NCI-H2171 (cell line): Measurements from ENCODE around the gene MOV10.
"Not testable (repeated sequence)": the region's sequence is repeated elsewhere in the genome, so short reads cannot be mapped to it uniquely, and the experiment has no call there.

ENCODE experiments used
- DNase-seq: peaks from one replicate; lab custom pipeline; 2025; lab: John Stamatoyannopoulos, UW

MOV10 gene

DNA sequence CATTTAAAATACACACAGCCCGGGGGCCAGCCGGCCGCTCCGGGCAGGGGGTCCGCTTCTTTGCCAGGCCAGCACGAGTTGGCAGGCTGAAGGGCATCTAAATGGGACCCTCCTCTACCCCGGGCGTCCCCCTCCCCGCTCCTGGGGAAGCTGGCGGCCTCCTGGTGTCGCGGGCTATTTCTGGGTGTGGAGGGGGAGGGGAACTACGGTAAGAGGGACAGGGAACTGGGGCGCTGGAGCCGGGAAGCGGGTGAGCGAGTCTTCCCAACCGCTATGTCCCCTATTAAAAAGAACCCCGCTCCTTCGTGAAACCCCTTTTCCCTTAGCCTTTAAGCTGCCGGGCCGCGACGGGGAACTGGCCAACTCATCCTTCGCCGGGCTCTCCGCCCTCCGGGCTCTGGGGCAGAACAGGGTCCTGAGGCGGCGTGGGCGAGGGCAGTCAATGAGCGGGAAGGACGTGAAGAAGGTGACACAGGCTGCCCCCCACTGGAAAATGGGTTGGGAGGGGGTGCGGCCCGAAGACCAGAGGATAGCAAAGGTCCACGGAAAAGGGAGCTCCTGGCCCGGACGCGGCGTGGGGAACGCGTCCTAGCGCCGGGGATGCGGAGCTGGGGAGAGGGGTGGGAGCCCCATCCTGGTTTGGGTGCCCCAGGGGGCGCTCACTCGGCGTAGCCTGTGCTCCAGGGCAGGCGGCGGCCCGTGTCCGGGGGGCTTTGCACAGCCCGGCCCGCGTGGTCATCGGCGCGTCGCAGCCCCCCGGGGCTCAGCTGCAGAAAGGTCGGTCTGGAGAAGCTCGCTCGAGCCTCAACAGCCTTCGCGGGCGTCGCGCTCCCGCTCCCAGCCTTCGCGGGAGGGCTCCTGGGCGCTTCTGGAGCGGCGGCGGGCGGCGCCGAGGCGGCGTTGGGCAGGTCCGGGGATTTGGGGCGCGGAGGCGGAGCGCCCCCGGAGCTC is 40.1 kb downstream of the MOV10 start:
- DNase-seq, result no peak

DNA sequence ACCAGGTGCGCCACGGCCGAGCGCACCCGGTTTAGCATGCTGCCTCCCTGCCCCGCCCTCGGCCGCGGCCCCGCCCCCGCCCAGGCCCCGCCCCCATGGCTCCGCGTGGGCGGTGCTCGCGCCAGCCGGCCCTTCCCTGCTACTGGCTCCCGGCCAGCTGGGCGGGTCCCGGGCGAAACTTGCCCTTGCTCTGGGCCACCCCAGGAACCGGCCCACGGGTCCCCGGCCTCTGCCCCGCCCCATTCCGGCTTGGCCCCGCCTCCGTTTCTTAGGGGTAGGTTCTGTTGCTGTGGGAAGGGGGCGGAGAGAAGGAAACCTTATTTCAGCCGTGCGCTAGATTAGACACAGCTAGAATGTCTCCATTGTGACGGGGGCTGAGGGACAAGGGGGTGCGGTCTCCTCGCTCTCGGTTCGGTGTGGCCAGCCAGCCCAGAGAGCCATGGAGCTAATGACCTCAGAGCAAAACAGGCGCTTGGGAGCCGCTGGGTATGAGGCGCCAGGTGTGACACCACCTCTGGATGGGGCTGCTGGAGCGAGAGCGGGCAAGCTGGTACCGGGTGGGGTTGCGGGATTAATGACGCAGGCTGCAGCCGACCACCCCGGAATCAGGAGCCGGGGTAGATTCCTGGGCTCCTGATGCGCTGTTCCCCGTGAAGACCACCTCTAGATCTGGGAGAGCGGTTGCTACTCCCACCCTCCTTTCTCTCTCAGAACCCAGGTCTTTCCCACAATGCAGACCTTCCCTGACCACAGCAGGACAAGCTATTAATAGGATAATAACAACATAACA is 41.0 kb downstream of the MOV10 start, which contains the start of gene PPM1J:
TSS of gene PPM1J (minus strand) at position 69 of the 790 bp plus-strand sequence. CDS start at position 38, 31 bp downstream.
- peak; percentile 80 for DNase-seq

DNA sequence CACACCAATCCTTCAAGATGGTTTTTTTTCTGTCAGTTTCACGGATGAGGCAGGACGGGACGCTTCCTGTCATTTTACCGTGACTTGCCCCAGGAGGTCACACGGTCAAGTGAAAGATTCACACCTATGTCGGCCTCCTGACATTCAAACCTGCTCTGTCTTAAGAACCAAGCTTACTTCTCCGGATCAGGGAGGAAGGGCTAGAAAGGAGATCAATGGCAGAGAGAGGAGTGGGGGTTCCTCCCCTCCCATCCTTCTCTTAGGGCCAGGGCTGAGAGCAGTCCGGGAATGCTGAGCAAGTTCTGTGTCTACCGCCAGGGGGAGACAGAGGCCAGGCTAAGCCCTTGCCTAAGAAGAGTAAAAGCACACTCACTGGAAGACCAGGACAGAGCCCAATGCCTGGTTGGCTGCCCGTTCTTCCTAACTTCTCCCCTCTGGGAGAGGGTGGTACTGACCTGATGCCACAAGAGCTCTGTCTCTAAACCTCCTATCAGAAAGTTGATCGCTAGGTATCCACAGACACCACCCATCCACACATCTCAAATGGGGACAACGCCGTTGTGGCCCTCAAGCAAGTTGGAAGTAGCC is 41.8 kb downstream of the MOV10 start:
- peak; percentile 73 for DNase-seq

- DNase-seq, result no peak
These were observed 42.9 kb downstream of the MOV10 start for GRCh38 chr1:112717263-112717873.

DNA sequence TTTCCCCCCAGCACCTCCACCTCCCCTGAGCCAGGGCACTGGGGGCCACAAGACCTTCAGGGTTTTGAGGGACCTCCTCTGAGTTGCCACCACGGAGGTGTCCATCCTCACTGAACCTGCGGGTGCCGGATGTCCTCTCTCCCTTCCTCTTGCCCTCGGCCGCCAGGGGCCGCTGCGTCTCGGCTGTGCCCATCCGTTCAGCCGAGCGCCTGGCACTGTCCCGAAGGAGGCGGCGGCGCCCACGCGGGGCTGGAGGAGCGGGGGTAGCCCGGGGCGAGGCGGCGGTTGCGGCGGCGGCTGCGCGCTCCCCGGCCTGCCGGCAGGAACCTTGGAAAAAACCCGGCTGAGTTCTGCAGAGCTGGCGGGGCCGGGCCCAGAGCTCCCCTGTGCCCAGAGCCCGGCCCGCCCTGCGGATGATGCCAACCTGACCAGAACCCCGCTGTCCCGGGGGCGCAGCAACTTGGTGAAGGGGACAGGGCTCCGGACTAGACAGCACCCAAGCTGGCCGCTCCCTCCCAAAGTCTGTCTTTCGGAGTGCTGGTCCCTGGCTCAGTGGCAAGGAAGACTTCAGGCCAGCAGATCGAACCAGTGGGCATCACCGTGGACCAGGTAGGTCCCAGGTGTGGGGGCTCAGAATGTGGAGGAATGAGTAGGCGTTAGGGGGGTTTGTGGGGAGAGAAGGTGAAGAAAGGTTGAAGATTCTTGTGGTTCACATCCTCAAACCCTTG is 44.4 kb downstream of the MOV10 start:
- DNase-seq, result peak; percentile 63

DNA sequence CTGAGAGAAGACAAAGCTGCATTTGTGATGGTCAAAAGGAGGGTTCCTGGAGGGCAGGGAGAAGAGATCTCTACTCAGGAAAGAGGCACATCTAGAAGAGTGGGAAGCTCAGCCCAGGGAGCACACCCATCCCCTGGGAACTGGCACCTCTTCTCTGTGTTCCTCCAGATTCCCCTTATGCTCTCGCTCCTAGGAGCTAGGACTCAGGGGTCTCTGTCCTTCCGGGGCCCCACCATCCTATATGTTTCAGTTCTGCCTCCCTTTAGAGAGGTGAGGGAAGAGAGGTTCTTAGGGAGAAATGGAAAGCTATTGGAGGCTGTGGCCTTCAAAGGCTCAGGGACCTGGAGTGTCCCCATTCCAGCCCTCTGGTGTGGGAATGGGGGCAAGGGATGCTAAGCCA is 45.2 kb downstream of the MOV10 start:
- DNase-seq, result no peak

DNA sequence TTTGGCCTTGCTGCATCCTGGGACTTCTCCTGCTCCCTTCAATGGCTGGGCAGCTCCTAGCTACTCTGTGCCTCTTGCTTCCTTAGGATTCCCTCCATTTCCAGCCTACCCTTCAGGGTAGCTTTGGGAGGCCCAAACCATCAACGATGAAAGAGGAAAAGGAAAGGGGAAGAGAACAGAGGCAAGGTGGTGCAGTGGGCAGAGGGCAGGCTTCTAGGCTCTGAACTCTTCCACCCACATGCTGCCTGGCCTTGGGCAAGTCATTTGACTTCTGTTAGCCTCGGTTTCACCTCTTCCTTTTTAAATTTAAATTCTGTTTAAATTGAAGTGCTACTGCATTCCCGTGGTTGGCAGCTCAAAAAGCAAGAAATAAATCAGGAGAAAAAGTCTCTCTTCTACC is 46.3 kb downstream of the MOV10 start:
- DNase-seq, result no peak

DNA sequence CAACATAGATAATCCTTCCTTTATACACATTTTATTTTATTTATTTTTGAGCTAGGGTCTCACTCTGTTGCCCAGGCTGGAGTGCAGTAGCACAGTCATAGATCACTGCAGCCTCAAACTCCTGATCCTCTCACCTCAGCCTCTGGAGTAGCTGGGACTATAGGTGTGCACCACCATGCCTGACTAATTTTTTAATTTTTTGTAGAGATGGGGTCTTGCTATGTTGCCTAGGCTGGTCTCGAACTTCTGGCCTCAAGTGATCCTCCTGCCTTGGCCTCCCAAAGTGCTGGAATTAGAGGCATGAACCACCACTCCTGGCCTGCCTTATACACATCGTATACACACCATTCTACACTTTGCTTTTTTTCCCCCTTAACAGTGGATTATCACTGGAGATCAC is 46.8 kb downstream of the MOV10 start:
- DNase-seq, result not testable (repeated sequence)

DNA sequence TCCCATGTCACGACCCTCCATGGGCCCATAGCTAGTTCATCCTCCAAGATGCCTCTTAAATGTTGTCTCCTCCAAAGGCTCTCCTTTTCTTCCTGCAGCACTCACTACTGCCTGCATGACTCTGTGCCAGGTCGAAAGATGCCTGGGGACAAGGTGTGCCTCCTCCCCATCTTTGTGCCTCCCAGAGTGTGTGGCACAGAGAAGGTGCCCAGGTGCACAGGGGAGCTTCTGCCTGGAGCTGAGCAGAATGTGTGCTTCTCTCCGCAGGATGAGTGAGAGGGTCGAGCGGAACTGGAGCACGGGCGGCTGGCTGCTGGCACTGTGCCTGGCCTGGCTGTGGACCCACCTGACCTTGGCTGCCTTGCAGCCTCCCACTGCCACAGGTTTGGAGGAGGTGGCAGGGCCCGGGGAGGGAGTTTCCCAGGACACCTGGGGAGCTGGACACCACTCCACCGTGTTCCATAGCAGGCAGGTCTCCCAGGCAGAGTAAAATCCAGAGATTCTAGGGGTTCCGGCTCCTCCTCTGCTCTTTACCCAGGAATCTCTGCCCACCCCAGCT is 47.6 kb downstream of the MOV10 start:
- no peak for DNase-seq

DNA sequence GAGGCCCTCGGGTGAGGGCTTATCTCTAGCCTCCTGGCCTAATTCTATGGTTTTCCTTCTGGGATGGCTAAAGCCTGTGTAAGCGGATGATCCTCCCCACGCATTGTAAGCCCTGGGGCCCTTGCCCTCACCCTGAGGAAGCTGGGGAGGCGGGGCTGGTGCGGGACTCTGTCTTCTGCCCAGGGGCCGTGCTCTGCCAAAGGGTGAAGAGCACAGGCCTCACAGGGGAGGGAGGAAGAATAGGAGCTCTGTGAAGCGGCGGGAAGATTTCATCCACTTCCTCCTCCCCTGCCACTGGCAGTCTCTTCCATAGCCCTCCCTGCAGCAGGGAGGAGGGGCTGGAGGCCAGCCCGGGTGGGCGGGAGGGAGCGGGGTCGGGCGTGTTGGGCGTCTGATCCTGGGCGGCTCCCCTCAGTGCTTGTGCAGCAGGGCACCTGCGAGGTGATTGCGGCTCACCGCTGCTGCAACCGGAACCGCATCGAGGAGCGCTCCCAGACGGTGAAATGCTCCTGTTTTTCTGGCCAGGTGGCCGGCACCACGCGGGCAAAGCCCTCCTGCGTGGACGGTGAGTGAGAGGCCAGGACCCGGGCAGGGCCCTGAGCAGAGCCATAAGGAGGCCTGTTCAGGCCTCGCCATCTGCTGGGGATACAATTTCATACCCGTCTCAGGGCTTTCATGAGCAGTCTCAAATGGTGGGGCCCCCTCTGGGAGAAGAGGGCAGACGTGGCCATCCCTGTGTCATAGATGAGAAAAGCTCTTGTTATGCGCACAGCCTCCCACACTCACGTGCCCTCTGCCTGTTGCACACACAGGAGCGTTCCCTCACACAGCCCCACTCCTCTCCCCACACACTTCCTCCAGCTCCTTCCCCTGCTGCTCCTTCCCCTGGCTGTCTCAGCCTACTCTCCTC is 48.4 kb downstream of the MOV10 start:
- DNase-seq, result peak; percentile 58

GRCh38 chr1:112723511-112723839 is 49.0 kb downstream of the MOV10 start:
- no peak for DNase-seq

DNA sequence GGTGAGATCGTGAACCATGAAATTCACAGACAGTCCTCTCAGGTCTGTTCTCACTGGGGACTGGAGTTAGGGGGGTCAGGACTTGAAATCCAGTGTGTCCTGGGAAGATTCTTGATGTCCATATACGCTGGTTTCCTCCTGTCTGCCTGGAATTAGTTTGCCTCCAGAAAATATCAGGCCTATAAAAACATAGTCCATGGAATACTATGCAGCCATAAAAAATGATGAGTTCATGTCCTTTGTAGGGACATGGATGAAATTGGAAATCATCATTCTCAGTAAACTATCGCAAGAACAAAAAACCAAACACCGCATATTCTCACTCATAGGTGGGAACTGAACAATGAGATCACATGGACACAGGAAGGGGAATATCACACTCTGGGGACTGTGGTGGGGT is 49.8 kb downstream of the MOV10 start:
- not testable (repeated sequence) for DNase-seq

- DNase-seq, result no peak
These were observed 53.3 kb downstream of the MOV10 start for GRCh38 chr1:112727716-112728115.

DNA sequence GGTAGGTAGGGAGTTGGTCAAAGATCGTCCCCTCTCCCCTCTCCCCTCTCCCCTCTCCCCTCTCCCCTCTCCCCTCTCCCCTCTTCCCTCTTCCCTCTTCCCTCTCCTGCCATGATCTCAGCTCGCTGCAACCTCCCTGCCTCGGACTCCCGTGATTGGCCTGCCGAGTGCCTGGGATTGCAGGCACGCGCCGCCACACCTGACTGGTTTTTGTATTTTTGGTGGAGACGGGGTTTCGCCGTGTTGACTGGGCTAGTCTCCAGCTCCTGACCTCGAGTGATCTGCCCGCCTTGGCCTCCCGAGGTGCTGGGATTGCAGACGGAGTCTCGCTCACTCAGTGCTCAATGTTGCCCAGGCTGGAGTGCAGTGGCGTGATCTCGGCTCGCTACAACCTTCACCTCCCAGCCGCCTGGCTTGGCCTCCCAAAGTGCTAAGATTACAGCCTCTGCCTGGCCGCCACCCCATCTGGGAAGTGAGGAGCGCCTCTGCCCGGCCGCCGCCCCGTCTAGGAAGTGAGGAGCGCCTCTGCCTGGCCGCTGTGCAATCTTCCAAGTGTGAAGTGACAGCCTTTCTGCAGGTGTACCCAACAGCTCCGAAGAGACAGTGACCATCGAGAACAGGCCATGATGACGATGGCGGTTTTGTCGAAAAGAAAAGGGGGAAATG is 54.0 kb downstream of the MOV10 start:
- not testable (repeated sequence) for DNase-seq

- not testable (repeated sequence) for DNase-seq
These were observed 54.6 kb downstream of the MOV10 start for GRCh38 chr1:112729011-112729410.

DNA sequence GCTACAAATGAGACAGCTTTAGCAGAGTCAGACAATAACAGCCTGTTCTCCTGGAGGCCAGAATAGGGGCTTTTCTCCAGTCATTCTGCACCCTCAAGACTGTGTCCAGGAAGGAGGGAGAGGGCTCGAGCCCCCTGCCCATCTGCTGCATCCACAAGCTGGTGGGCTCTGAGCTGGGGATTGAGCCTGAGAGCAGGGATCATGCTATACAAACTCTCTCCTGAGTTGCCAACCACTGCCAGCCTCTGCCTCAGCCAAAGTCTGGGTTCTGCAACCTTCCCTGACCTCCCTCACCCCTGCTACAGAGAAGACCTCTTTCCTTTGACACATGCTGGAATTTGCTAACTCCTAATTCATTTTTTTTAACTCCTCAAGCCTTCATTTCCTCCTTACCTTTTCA is 55.5 kb downstream of the MOV10 start:
- no peak for DNase-seq

GRCh38 chr1:112731451-112731850 is 57.0 kb downstream of the MOV10 start:
- DNase-seq, result no peak

GRCh38 chr1:112735752-112736151 is 61.3 kb downstream of the MOV10 start:
- no peak for DNase-seq

DNA sequence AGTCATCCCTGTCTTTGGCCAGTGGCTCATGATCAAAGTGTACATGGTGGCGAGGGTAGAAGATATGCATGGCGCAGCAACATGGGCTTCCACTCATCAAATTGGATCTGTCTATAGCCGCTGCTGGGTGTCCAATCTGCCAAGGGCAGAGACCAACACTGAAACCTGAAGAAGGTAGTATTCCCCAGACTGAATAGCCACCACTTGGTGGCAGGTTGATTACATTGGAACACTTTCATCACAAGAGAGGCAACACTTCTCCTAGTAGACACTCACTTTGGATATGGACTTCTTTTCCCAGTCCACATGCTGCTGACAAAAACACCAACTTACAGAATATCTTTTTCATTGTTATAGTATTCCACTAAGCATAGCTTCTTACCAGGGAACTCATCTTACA is 63.1 kb downstream of the MOV10 start:
- DNase-seq, result no peak
